Measurements from ENCODE around the gene TMEM167A. TPM values are rescaled to one million over a fixed set of nuclear protein-coding genes. Genes with fewer than 3 reads are reported as not detected.

Gene TMEM167A
- total RNA-seq, 1 experiment from 2014 or later, result 139 TPM

DNA sequence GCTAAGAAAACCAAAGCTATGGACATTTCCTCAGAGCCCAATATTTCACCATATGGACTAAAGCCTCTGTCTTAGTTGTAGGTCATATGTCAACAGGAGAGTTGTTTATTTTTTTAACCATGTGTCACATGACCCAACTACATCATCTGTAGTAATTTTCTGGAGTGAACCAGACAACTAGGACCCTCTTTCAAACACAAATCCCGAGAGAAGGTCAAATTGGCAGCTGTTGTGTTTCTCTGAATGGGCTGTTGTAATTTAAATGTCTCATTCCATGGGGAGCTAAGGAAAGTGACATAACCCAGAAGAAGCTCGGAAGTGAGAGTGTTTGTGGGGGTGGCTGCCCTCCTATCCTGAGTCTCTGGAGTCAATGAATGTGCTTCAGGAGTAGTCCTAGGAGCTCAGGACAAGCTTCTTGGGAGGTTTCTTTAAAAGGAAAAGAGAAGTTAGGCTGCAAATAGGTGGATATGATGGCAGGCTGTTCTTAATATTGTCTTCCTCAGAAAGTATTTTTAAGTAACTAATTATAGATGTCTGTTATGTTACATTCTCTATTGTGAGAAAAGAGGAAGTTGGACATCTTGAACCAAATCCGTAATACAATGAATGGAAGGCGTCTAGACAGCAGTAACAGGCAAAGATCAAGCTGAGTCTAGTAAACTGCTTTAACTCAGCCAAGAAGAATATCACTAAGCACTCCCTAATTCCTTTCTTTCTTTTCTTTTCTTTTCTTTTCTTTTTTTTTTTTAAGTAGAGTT is 50.1 kb downstream of the TMEM167A start:
- no peaks in the 10 kb centered on the region for H3K79me1 ChIP-seq (ENCODE audit: insufficient read depth, low read depth, low read length, poor library complexity, severe bottlenecking)
- no CpG with 5 or more reads among the region's 4 CpGs for WGBS (ENCODE audit: extremely low coverage, insufficient read length, low lambda C conversion rate)
- no peaks in the 10 kb centered on the region for H3K9me3 Mint-ChIP-seq
- TF ChIP-seq, protein P1, sequence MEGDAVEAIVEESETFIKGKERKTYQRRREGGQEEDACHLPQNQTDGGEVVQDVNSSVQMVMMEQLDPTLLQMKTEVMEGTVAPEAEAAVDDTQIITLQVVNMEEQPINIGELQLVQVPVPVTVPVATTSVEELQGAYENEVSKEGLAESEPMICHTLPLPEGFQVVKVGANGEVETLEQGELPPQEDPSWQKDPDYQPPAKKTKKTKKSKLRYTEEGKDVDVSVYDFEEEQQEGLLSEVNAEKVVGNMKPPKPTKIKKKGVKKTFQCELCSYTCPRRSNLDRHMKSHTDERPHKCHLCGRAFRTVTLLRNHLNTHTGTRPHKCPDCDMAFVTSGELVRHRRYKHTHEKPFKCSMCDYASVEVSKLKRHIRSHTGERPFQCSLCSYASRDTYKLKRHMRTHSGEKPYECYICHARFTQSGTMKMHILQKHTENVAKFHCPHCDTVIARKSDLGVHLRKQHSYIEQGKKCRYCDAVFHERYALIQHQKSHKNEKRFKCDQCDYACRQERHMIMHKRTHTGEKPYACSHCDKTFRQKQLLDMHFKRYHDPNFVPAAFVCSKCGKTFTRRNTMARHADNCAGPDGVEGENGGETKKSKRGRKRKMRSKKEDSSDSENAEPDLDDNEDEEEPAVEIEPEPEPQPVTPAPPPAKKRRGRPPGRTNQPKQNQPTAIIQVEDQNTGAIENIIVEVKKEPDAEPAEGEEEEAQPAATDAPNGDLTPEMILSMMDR (conservative IDR thresholded peaks at IDR 0.05), result no peak
- no peak overlapping the region for H3K14ac ChIP-seq (ENCODE audit: insufficient read depth, low read length)
- no peak overlapping the region for H4K5ac ChIP-seq (ENCODE audit: insufficient read length, low read depth, low read length)
- no peak overlapping the region for H3K9ac ChIP-seq (ENCODE audit: extremely low read depth, insufficient read length, low read length)
- no peak overlapping the region for H4K91ac ChIP-seq (ENCODE audit: insufficient read length, low read depth, low read length)
- H3K27me3 ChIP-seq (ENCODE audit: insufficient read depth, low read length), result no peaks in the 10 kb centered on the region
- H2BK12ac ChIP-seq (ENCODE audit: insufficient read length, low read depth, low read length), result no peak overlapping the region
- no peak overlapping the region for H3K56ac ChIP-seq (ENCODE audit: insufficient read length, low read depth, low read length)
- peak overlapping the region; percentile 21 to 41; a peak in 2 of 5 replicates for H3K4me3 Mint-ChIP-seq
- no peaks in the 10 kb centered on the region; the same call in 1 of the 2 replicates for H3K27me3 Mint-ChIP-seq (ENCODE audit: low read depth)
- no peak overlapping the region for H2BK20ac ChIP-seq (ENCODE audit: low read depth, low read length, poor library complexity, severe bottlenecking)
- peaks cover 2% of the 10 kb centered on the region; the same call in 1 of the 2 replicates for H3K4me1 ChIP-seq (ENCODE audit: insufficient read depth, low read length)
- peak overlapping the region; percentile 35 for H3K4me2 ChIP-seq (ENCODE audit: insufficient read depth, insufficient read length, low read length)
- H3K23me2 ChIP-seq (ENCODE audit: insufficient read length, low read depth, low read length, poor library complexity, severe bottlenecking), result no peaks in the 10 kb centered on the region
- no peak overlapping the region for H3K4ac ChIP-seq (ENCODE audit: low read depth, low read length)
- peak overlapping the region; percentile 76 for H3K27ac ChIP-seq (ENCODE audit: insufficient read length, low read depth, low read length)
- peak; percentile 81 for DNase-seq
- H3K36me3 Mint-ChIP-seq (ENCODE audit: insufficient read depth in 1 of 3, low read depth in 3 of 3), result no peaks in the 10 kb centered on the region; a peak in 2 of 7 replicates
- H2BK120ac ChIP-seq (ENCODE audit: low read depth, low read length, poor library complexity, severe bottlenecking), result no peak overlapping the region
- peaks cover 28 to 33% of the 10 kb centered on the region in 2 experiments for H3K4me1 Mint-ChIP-seq
- no peak overlapping the region for H4K8ac ChIP-seq (replicated peaks; ENCODE audit: insufficient read length, low read depth, low read length)
- H4K20me1 ChIP-seq (ENCODE audit: control insufficient read depth, insufficient read depth, insufficient read length), result no peaks in the 10 kb centered on the region
- no peaks in the 10 kb centered on the region for H3K9me3 ChIP-seq (ENCODE audit: control insufficient read depth, low read depth, low read length)
- H3T11ph ChIP-seq (ENCODE audit: low read length), result no peak overlapping the region
- H3K27ac Mint-ChIP-seq, result peak overlapping the region; percentile 87 to 97 (median 87)
- no peaks in the 10 kb centered on the region for H3K79me2 ChIP-seq (ENCODE audit: insufficient read depth, low read length)
- no peak overlapping the region for H2BK15ac ChIP-seq (ENCODE audit: low read depth, low read length)
- no peak overlapping the region for H3K18ac ChIP-seq (ENCODE audit: insufficient read length, low read depth, low read length)
- no peak overlapping the region for H2BK5ac ChIP-seq (ENCODE audit: insufficient read length, low read length)
- H2AK5ac ChIP-seq (ENCODE audit: insufficient read length, low read length), result no peak overlapping the region
- no peak overlapping the region for H2AFZ ChIP-seq (ENCODE audit: low read length)
- no peak overlapping the region for H3K23ac ChIP-seq (ENCODE audit: insufficient read length, low read depth, low read length)
